Osteocyte (in vitro differentiated cells): ENCODE data around the gene IDH3G. TPM values are rescaled to one million over a fixed set of nuclear protein-coding genes. Genes with fewer than 3 reads are reported as not detected.

Experiments used
- DNase-seq: peaks from one replicate; pipeline ENCODE4 v3.0.0; 2021; ENCODE audit warnings: mixed read lengths; ENCODE audit not compliant: unreplicated experiment; ENCODE audit errors: extremely low spot score
- H3K27ac Mint-ChIP-seq: one replicate; pipeline ENCODE4 v1.8.0; 2021; ENCODE audit warnings: mild to moderate bottlenecking, mixed read lengths; ENCODE audit not compliant: unreplicated experiment
- H3K27me3 Mint-ChIP-seq: one replicate; pipeline ENCODE4 v1.8.0; 2021; ENCODE audit warnings: mixed read lengths; ENCODE audit not compliant: unreplicated experiment
- H3K36me3 Mint-ChIP-seq: one replicate; pipeline ENCODE4 v1.8.0; 2021; ENCODE audit warnings: mixed read lengths; ENCODE audit not compliant: unreplicated experiment
- H3K4me1 Mint-ChIP-seq: one replicate; pipeline ENCODE4 v1.8.0; 2021; ENCODE audit warnings: mixed read lengths; ENCODE audit not compliant: unreplicated experiment
- H3K4me3 Mint-ChIP-seq: one replicate; pipeline ENCODE4 v1.8.0; 2021; ENCODE audit warnings: mild to moderate bottlenecking, moderate library complexity, mixed read lengths; ENCODE audit not compliant: unreplicated experiment
- H3K9me3 Mint-ChIP-seq: one replicate; pipeline ENCODE4 v1.8.0; 2021; ENCODE audit warnings: mixed read lengths; ENCODE audit not compliant: unreplicated experiment
- total RNA-seq: library from RNA; stranded (reverse); gene quantifications from 2 replicates; pipeline ENCODE4 v1.2.1, GENCODE V29; 2021
- TF ChIP-seq, protein P1 (sequence below): fragments of 200-600 bp; sonication (generic); IDR thresholded peaks from 2 replicates; pipeline ENCODE4 v1.5.0; 2021; ENCODE audit warnings: antibody characterized with exemption, mild to moderate bottlenecking, moderate library complexity

The IDH3G gene
- total RNA-seq, 1 donor from 2014 or later: 63.5 TPM

DNA sequence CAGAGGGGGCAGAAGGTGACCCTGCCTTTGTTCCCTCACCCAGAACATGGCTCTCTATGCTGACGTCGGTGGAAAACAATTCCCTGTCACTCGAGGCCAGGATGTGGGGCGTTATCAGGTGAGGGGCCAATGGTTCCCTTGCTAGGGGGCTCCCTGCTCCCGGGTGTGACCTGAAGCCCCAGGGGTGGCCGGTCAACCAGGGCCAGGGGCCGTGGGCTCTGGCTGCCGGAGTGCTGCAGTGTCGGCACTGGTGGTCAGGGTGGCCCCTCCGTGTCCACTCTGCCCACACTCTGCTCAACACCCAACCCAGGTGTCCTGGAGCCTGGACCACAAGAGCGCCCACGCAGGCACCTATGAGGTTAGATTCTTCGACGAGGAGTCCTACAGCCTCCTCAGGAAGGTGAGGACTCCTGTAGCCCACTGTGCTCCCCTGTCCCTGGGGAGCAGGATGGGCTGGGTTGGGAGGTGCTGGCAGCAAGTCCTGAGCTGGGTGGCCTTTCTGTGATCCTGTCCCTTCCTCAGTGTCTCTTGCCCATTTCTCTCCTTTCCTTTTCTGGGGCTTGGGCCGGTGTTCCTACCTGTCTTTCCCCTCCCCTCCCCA, 3.3 kb upstream of the IDH3G start:
- no peak for DNase-seq
- Mint-ChIP-seq H3K27me3 (no peaks in the 10 kb centered on the region), H3K9me3 (no peaks in the 10 kb centered on the region), H3K4me3 (no peak overlapping the region), H3K27ac (no peak overlapping the region), H3K36me3 (no peaks in the 10 kb centered on the region), H3K4me1 (peaks cover 13% of the 10 kb centered on the region)
- TF ChIP-seq, protein P1, sequence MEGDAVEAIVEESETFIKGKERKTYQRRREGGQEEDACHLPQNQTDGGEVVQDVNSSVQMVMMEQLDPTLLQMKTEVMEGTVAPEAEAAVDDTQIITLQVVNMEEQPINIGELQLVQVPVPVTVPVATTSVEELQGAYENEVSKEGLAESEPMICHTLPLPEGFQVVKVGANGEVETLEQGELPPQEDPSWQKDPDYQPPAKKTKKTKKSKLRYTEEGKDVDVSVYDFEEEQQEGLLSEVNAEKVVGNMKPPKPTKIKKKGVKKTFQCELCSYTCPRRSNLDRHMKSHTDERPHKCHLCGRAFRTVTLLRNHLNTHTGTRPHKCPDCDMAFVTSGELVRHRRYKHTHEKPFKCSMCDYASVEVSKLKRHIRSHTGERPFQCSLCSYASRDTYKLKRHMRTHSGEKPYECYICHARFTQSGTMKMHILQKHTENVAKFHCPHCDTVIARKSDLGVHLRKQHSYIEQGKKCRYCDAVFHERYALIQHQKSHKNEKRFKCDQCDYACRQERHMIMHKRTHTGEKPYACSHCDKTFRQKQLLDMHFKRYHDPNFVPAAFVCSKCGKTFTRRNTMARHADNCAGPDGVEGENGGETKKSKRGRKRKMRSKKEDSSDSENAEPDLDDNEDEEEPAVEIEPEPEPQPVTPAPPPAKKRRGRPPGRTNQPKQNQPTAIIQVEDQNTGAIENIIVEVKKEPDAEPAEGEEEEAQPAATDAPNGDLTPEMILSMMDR: no peak

DNA sequence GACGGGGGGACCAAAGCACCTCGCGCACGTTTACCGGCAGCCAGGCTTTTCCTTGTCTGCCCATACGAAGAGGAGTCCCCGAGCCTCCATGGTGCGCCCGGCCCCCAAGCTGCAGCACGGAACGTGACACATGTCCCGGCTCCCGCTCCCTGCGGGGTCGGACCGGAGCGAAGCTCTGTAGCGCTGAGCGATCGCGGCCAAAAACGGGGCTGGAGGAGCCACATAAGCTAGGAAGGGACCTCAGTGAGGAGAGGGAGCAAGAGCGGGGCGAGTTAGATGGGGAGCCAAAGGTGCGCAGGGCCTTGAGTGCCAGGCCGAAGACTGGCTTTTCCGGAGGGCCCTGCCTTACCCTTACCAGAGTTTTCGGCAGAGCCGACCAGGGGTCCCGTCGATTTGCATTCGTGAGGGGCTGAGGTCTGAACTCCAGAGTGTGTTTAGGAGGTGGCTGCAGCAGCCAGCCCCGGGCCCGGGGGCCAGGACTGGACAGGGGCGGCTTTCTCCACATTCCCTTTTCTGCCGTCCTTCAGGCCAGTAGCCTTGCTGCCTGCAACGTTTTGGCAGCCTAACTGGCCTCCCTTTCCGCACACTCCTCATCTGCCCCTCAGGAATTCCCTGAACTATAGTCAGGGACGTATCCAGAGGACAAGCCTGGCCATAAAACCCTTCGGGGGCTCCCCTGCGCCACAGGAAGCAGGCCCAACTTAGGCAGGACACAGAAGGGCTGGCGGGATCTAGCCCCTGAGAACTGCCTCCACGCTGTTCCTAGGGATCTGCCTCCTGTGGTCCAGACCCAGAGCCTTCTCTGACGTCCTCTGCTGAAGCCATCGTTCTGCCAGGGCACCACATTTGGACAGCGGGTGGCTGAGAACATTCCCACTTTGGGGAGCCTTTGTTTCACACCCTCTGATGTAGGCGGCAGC, 982 bp upstream of the IDH3G start:
- Mint-ChIP-seq H3K9me3 (no peaks in the 10 kb centered on the region), H3K27ac (peak overlapping the region; percentile 64), H3K27me3 (no peaks in the 10 kb centered on the region), H3K4me3 (peak overlapping the region; percentile 91), H3K4me1 (peaks cover 13% of the 10 kb centered on the region), H3K36me3 (peaks cover 5% of the 10 kb centered on the region)
- TF ChIP-seq, protein P1: no peak
- DNase-seq: no peak

DNA sequence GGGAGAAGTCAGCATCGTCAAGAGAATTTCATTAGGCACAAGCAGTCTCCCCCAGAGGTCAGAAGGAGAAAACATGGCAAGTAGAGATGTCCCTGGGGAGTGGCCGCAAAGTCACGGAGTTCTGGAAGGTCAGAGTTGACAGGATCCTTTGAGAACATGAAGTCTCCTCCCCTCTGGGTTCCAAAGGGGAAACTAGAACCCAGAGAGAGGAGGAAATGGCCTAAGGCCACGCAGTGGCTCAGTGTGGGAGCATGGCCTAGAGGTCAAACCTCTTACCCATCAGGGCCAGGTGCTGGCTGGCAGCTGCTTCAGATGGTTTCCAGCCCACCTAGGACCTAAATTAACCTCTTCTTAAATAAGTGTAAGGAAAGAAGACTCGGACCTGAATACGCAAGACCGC, 884 bp downstream of the IDH3G start:
- Mint-ChIP-seq H3K4me3 (peak overlapping the region; percentile 91), H3K9me3 (no peaks in the 10 kb centered on the region), H3K27me3 (no peaks in the 10 kb centered on the region), H3K27ac (peak overlapping the region; percentile 92), H3K36me3 (peaks cover 5% of the 10 kb centered on the region), H3K4me1 (peaks cover 13% of the 10 kb centered on the region)
- TF ChIP-seq, protein P1: no peak
- no peak for DNase-seq

DNA sequence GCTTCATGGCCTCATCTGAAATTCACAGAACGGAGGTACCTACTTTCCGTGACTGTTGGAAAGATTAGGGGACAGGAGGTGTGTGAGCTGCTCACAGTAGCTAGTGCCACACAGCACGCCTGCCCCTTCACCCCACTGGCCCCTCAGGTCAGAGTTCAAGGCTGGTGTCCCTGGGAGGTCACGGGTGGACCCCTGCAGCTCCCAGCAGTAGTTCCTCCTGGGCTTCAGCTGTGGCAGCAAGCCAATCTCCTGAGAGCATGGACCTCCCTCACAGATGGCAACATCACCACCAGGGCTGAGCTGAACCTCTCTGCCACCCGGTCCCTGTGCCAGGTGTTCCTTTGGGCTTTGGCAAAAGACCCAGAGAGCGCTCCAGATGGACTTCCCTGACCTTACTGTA, 1.8 kb downstream of the IDH3G start:
- Mint-ChIP-seq H3K36me3 (peaks cover 6% of the 10 kb centered on the region), H3K27ac (no peak overlapping the region), H3K4me1 (peaks cover 13% of the 10 kb centered on the region), H3K9me3 (no peaks in the 10 kb centered on the region), H3K4me3 (no peak overlapping the region), H3K27me3 (no peaks in the 10 kb centered on the region)
- TF ChIP-seq, protein P1: no peak
- no peak for DNase-seq
